CD4-positive, CD25-positive, alpha-beta regulatory T cell (primary cell): ENCODE results near the gene RAD23A. TPM values are rescaled to one million over a fixed set of nuclear protein-coding genes. Genes with fewer than 3 reads are reported as not detected.
A peak's percentile ranks its signal among the peaks of the same experiment; 100 is the strongest.

Experiments used
- ATAC-seq, 2 donors: fragments of 150-1000 bp; cut with Tn5 transposase; one replicate each; pipeline ENCODE4 v1.10.0; 2021; ENCODE audit warnings: low read depth in 2 of 2, moderate number of reproducible peaks in 2 of 2, moderate library complexity in 1 of 2
- DNase-seq, 3 donors: peaks; one replicate each; pipeline versions ENCODE4 v3.0.0 to v3.0.0-alpha.2; 2012 to 2022; ENCODE audit warnings: mixed read lengths in 1 of 3
- H3K27ac ChIP-seq: one replicate; pipeline ENCODE4 v1.7.0; 2013; ENCODE audit warnings: mild to moderate bottlenecking, low read length; ENCODE audit not compliant: insufficient read depth, poor library complexity, severe bottlenecking
- H3K27me3 ChIP-seq: one replicate; pipeline ENCODE4 v1.7.0; 2013; ENCODE audit warnings: low read length; ENCODE audit not compliant: control insufficient read depth, insufficient read depth
- H3K36me3 ChIP-seq: one replicate; pipeline ENCODE4 v1.7.0; 2013; ENCODE audit warnings: mild to moderate bottlenecking, low read length, moderate library complexity; ENCODE audit not compliant: control insufficient read depth, insufficient read depth
- H3K4me1 ChIP-seq: 2 replicates; pipeline ENCODE4 v1.7.0; 2013; ENCODE audit warnings: mild to moderate bottlenecking, low read length; ENCODE audit not compliant: insufficient read depth, control insufficient read depth, poor library complexity, severe bottlenecking
- H3K4me3 ChIP-seq: one replicate; pipeline ENCODE4 v1.7.0; 2013; ENCODE audit warnings: low read depth, mild to moderate bottlenecking, low read length, moderate library complexity
- H3K9me3 ChIP-seq, 2 experiments: 1 replicate in 1 of 2; 2 replicates in 1 of 2; pipeline ENCODE4 v1.7.0; 2013; ENCODE audit warnings: low read length in 2 of 2, mild to moderate bottlenecking in 1 of 2, moderate library complexity in 1 of 2; ENCODE audit not compliant: control insufficient read depth in 2 of 2
- H3K27ac Mint-ChIP-seq, 3 donors: one replicate each; pipeline ENCODE4 v1.8.0; 2020 to 2022; ENCODE audit warnings: mild to moderate bottlenecking in 3 of 3, mixed read lengths in 3 of 3, moderate library complexity in 2 of 3
- H3K27me3 Mint-ChIP-seq: one replicate; pipeline ENCODE4 v1.8.0; 2022; ENCODE audit warnings: mild to moderate bottlenecking, mixed read lengths
- H3K36me3 Mint-ChIP-seq: one replicate; pipeline ENCODE4 v1.8.0; 2020; ENCODE audit warnings: mixed read lengths
- H3K4me1 Mint-ChIP-seq, 4 donors: one replicate each; pipeline ENCODE4 v1.8.0; 2020 to 2022; ENCODE audit warnings: mixed read lengths in 4 of 4, mild to moderate bottlenecking in 1 of 4
- H3K4me3 Mint-ChIP-seq, 4 donors: one replicate each; pipeline ENCODE4 v1.8.0; 2020 to 2022; ENCODE audit warnings: mild to moderate bottlenecking in 4 of 4, mixed read lengths in 4 of 4, moderate library complexity in 3 of 4
- H3K9me3 Mint-ChIP-seq, 7 donors: one replicate each; pipeline ENCODE4 v1.8.0; 2020 to 2022; ENCODE audit warnings: mixed read lengths in 7 of 7, mild to moderate bottlenecking in 3 of 7, moderate library complexity in 2 of 7
- polyA plus RNA-seq, 4 donors: library from polyadenylated mRNA; unstranded; fragments of 300-500 nt; fragmentation: Illumina TruSeq; gene quantifications; one replicate each; pipeline ENCODE4 v1.2.3, GENCODE V29; 2021
- total RNA-seq: library from RNA; stranded (reverse); gene quantifications from one replicate; pipeline ENCODE4 v1.2.3, GENCODE V29; 2022

The RAD23A gene
- total and polyA plus RNA-seq, 5 donors from 2014 or later = 73.8 to 85.0 (median 80.9) TPM

DNA sequence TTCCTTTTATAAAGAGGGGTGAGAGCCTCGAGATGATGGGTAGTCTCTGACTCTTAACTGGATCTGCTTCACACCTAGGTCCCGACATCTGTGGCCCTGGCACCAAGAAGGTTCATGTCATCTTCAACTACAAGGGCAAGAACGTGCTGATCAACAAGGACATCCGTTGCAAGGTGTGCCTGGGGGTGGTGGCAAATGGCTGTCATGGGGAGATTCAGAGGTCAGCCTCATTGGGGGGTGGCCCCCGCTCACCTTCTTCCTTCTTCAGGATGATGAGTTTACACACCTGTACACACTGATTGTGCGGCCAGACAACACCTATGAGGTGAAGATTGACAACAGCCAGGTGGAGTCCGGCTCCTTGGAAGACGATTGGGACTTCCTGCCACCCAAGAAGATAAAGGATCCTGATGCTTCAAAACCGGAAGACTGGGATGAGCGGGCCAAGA, 5.7 kb upstream of the RAD23A start:
- peaks cover 57% of the 10 kb centered on the region for H3K4me1 ChIP-seq
- H3K4me1 Mint-ChIP-seq = peaks cover 4 to 71% (median 34%) of the 10 kb centered on the region in 4 donors
- peak overlapping the region; percentile 92 to 99 (median 98) for H3K4me3 Mint-ChIP-seq
- H3K27me3 Mint-ChIP-seq = no peaks in the 10 kb centered on the region
- no peaks in the 10 kb centered on the region for H3K27me3 ChIP-seq
- peak overlapping the region; percentile 61 to 98 (median 96) for H3K27ac Mint-ChIP-seq
- DNase-seq = no peak
- peaks cover 50% of the 10 kb centered on the region for H3K36me3 ChIP-seq
- peaks cover 27% of the 10 kb centered on the region for H3K36me3 Mint-ChIP-seq
- H3K9me3 Mint-ChIP-seq = peaks cover 0 to 2% (median 0%) of the 10 kb centered on the region in 7 donors
- peak overlapping the region; percentile 95 for H3K4me3 ChIP-seq
- no peak for ATAC-seq
- peak overlapping the region; percentile 84 for H3K27ac ChIP-seq
- H3K9me3 ChIP-seq = no peaks in the 10 kb centered on the region

DNA sequence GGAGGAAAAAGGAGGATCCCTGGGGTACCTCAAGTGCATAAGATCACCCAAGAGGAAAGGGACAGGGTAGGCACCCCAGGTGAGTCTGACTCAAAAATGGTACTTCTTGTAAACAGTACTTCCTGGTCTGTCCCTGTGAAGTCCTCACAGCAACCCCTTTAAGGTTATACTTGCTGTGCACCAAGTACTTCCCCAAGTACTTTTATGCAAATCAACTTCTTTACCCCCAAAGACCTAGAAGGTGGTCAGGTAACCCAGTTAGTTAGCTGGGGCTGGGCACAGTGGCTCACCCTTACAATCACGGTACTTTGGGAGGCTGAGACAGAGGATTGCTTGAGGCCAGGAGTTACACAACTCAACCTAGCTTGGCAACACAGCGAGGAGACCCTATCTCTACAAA, 4.8 kb upstream of the RAD23A start:
- ATAC-seq (no peak), DNase-seq (no peak)
- H3K9me3 Mint-ChIP-seq = peaks cover 0 to 4% (median 0%) of the 10 kb centered on the region in 7 donors
- H3K4me3 Mint-ChIP-seq = peak overlapping the region; percentile 59 to 99 (median 79)
- Histone ChIP-seq H3K4me1 (peaks cover 61% of the 10 kb centered on the region), H3K9me3 (no peaks in the 10 kb centered on the region), H3K4me3 (no peak overlapping the region), H3K36me3 (peaks cover 50% of the 10 kb centered on the region), H3K27me3 (no peaks in the 10 kb centered on the region), H3K27ac (peak overlapping the region; percentile 84)
- peaks cover 4 to 79% (median 38%) of the 10 kb centered on the region in 4 donors for H3K4me1 Mint-ChIP-seq
- peak overlapping the region; percentile 42 to 98 (median 79) for H3K27ac Mint-ChIP-seq
- peaks cover 5% of the 10 kb centered on the region for H3K27me3 Mint-ChIP-seq
- H3K36me3 Mint-ChIP-seq = peaks cover 30% of the 10 kb centered on the region

GRCh38 chr19:12943437-12944044, 2.1 kb upstream of the RAD23A start:
- H3K27me3 Mint-ChIP-seq = peaks cover 5% of the 10 kb centered on the region
- Histone ChIP-seq H3K4me1 (peaks cover 56% of the 10 kb centered on the region), H3K27ac (no peak overlapping the region), H3K4me3 (no peak overlapping the region), H3K36me3 (peaks cover 60% of the 10 kb centered on the region), H3K9me3 (no peaks in the 10 kb centered on the region), H3K27me3 (no peaks in the 10 kb centered on the region)
- peak overlapping the region; percentile 67 to 86 (median 75) for H3K27ac Mint-ChIP-seq
- H3K36me3 Mint-ChIP-seq = peaks cover 36% of the 10 kb centered on the region
- DNase-seq (no peak), ATAC-seq (no peak)
- H3K9me3 Mint-ChIP-seq = peaks cover 0 to 4% (median 0%) of the 10 kb centered on the region in 7 donors
- peaks cover 4 to 77% (median 48%) of the 10 kb centered on the region in 4 donors for H3K4me1 Mint-ChIP-seq
- H3K4me3 Mint-ChIP-seq = peak overlapping the region; percentile 28 to 58 (median 56)

- peak overlapping the region; percentile 90 for H3K27ac ChIP-seq
- Mint-ChIP-seq H3K27me3 (peaks cover 5% of the 10 kb centered on the region), H3K4me1 (peaks cover 4 to 72% (median 44%) of the 10 kb centered on the region in 4 donors), H3K36me3 (peaks cover 36% of the 10 kb centered on the region), H3K9me3 (peaks cover 0 to 2% (median 0%) of the 10 kb centered on the region in 7 donors), H3K27ac (peak overlapping the region in 1 of 3 donors; percentile 97), H3K4me3 (peak overlapping the region in 3 of 4 donors; percentile 46 to 95 (median 93))
- H3K27me3 ChIP-seq = no peaks in the 10 kb centered on the region
- DNase-seq (no peak), ATAC-seq (no peak)
- H3K36me3 ChIP-seq = peaks cover 65% of the 10 kb centered on the region
- H3K4me1 ChIP-seq = peaks cover 51% of the 10 kb centered on the region
- H3K9me3 ChIP-seq = no peaks in the 10 kb centered on the region
- no peak overlapping the region for H3K4me3 ChIP-seq
These were observed 1.5 kb upstream of the RAD23A start for GRCh38 chr19:12944104-12944674.

DNA sequence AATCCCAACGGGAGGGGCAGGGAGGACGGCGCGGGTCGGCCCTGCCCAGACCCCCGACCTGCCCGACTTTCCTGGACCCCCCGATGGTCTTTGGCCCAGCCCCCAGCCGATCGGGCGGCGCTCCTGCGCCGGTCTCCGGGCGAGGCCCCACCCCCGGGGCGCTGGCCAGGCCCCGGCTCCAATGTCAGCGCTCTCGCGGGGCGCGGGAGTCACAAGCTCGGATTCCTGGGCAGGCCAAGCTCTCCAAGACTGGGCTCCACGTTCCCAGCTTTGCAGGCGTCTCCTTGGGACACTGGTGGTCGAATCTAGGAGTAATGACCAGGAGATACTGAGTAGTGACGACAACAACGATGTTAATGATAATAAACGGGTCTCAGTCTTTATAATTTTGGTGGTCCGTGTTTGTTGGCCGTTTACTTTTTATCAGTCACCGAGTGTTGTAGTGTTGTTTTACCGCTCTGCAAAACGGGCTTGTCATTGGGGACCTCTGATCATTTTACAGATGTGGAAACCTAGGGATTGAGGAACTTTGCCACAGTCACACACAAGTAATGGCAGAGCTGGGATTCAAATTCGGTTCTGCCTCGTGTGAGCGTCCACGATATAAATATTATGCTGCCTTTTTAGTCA, 545 bp downstream of the RAD23A start:
- Mint-ChIP-seq H3K4me1 (peaks cover 4 to 58% (median 27%) of the 10 kb centered on the region in 4 donors), H3K9me3 (peaks cover 0 to 2% (median 0%) of the 10 kb centered on the region in 7 donors), H3K36me3 (peaks cover 29% of the 10 kb centered on the region), H3K27ac (peak overlapping the region; percentile 80 to 97 (median 94)), H3K27me3 (peaks cover 5% of the 10 kb centered on the region), H3K4me3 (peak overlapping the region; percentile 88 to 93 (median 90))
- DNase-seq (peak; percentile 39 to 59 (median 44)), ATAC-seq (peak; percentile 39 to 44)
- peak overlapping the region; percentile 89 for H3K4me3 ChIP-seq
- H3K27me3 ChIP-seq = no peaks in the 10 kb centered on the region
- peaks cover 62% of the 10 kb centered on the region for H3K36me3 ChIP-seq
- no peaks in the 10 kb centered on the region for H3K9me3 ChIP-seq
- peaks cover 31% of the 10 kb centered on the region for H3K4me1 ChIP-seq
- H3K27ac ChIP-seq = peak overlapping the region; percentile 90

- peak overlapping the region; percentile 90 for H3K27ac ChIP-seq
- Mint-ChIP-seq H3K4me1 (peaks cover 4 to 52% (median 27%) of the 10 kb centered on the region in 4 donors), H3K4me3 (peak overlapping the region; percentile 88 to 93 (median 90)), H3K9me3 (peaks cover 0 to 2% (median 0%) of the 10 kb centered on the region in 7 donors), H3K27me3 (peaks cover 5% of the 10 kb centered on the region), H3K27ac (peak overlapping the region; percentile 80 to 97 (median 94)), H3K36me3 (peaks cover 35% of the 10 kb centered on the region)
- no peak for ATAC-seq
- peaks cover 29% of the 10 kb centered on the region for H3K4me1 ChIP-seq
- no peaks in the 10 kb centered on the region for H3K27me3 ChIP-seq
- no peaks in the 10 kb centered on the region for H3K9me3 ChIP-seq
- peaks cover 59% of the 10 kb centered on the region for H3K36me3 ChIP-seq
- H3K4me3 ChIP-seq = peak overlapping the region; percentile 89
- no peak for DNase-seq
These were observed 1.3 kb downstream of the RAD23A start for GRCh38 chr19:12946731-12947496.
